H1 (cell line): Measurements from ENCODE around the gene ACACA. TPM values are rescaled to one million over a fixed set of nuclear protein-coding genes. Genes with fewer than 3 reads are reported as not detected.

Source experiments
- CTCF ChIA-PET: fragments of 300-600 bp; sonication (Branson Sonifier 250); formaldehyde crosslinking; loops from one replicate; lab custom pipeline; 2021; ENCODE audit not compliant: partially characterized antibody; lab: Charles Lee
- POLR2A ChIA-PET: fragments of 300-600 bp; sonication (Branson Sonifier 250); formaldehyde crosslinking; loops from one replicate; lab custom pipeline; 2021; ENCODE audit warnings: inconsistent platforms; ENCODE audit not compliant: partially characterized antibody; lab: Charles Lee
- DNase-seq, 2 experiments: peaks; one replicate each; pipeline versions ENCODE4 v3.0.0 to v3.0.0-alpha.2; 2010 to 2022; ENCODE audit warnings: low spot score in 2 of 2, low read depth in 1 of 2, mixed read lengths in 1 of 2
- FAIRE-seq: peaks from 2 replicates; lab custom pipeline; 2011; peaks lifted over from hg19 to GRCh38; lab: Jason Lieb, UNC
- H2AFZ ChIP-seq: 2 replicates; pipeline ENCODE4 v1.8.1; 2012; ENCODE audit warnings: low read length, inconsistent platforms
- H2AK5ac ChIP-seq: 2 replicates; pipeline ENCODE4 v1.6.1; 2013; ENCODE audit warnings: low read depth, low read length
- H2BK120ac ChIP-seq: replicated peaks from 2 replicates; pipeline ENCODE3; 2013; ENCODE audit warnings: low read depth, low read length, inconsistent platforms
- H2BK12ac ChIP-seq: 2 replicates; pipeline ENCODE4 v1.6.1; 2013; ENCODE audit warnings: low read depth, low read length
- H2BK15ac ChIP-seq: 2 replicates; pipeline ENCODE4 v1.6.1; 2013; ENCODE audit warnings: low read length
- H2BK20ac ChIP-seq: 2 replicates; pipeline ENCODE4 v1.6.1; 2013; ENCODE audit warnings: low read length
- H2BK5ac ChIP-seq: 2 replicates; pipeline ENCODE4 v1.6.1; 2013; ENCODE audit warnings: low read depth, low read length
- H3K14ac ChIP-seq: 2 replicates; pipeline ENCODE4 v1.6.1; 2013; ENCODE audit warnings: inconsistent platforms; ENCODE audit not compliant: insufficient read length
- H3K18ac ChIP-seq: 2 replicates; pipeline ENCODE4 v1.6.1; 2013; ENCODE audit warnings: low read length; ENCODE audit errors: extremely low read depth
- H3K23ac ChIP-seq: 2 replicates; pipeline ENCODE4 v1.6.1; 2013; ENCODE audit warnings: inconsistent platforms; ENCODE audit not compliant: insufficient read length
- H3K23me2 ChIP-seq: 2 replicates; pipeline ENCODE4 v1.6.1; 2013; ENCODE audit warnings: low read depth, low read length
- H3K27ac ChIP-seq: 2 replicates; pipeline ENCODE4 v1.6.1; 2011; ENCODE audit warnings: low read depth, low read length, inconsistent platforms
- H3K27me3 ChIP-seq, 4 experiments: replicated peaks in 1 of 4; 1 replicate in 1 of 4; 2 replicates in 3 of 4; pipeline versions ENCODE4 v1.6.1 to v1.8.1; 2011 to 2013; ENCODE audit warnings: low read length in 3 of 4, mild to moderate bottlenecking in 3 of 4, inconsistent platforms in 2 of 4, mixed read lengths in 2 of 4, moderate library complexity in 1 of 4; ENCODE audit not compliant: control insufficient read depth in 3 of 4, insufficient read depth in 3 of 4; ENCODE audit errors: extremely low read depth in 1 of 4
- H3K36me3 ChIP-seq, 4 experiments: 2 replicates each; pipeline versions ENCODE4 v1.6.1 to v1.8.1; 2011 to 2013; ENCODE audit warnings: mild to moderate bottlenecking in 4 of 4, low read length in 3 of 4, moderate library complexity in 2 of 4, control low read depth in 1 of 4, inconsistent platforms in 1 of 4; ENCODE audit not compliant: insufficient read depth in 4 of 4, control insufficient read depth in 2 of 4
- H3K4ac ChIP-seq: replicated peaks from 2 replicates; pipeline ENCODE3; 2013; ENCODE audit warnings: low read length, low read depth, mixed read lengths, inconsistent platforms; ENCODE audit not compliant: insufficient read length
- H3K4me1 ChIP-seq, 4 experiments: replicated peaks in 1 of 4; 1 replicate in 1 of 4; 2 replicates in 3 of 4; pipeline versions ENCODE4 v1.6.1 to v1.8.1; 2011 to 2013; ENCODE audit warnings: low read length in 3 of 4, inconsistent platforms in 2 of 4, mixed read lengths in 1 of 4; ENCODE audit not compliant: insufficient read depth in 4 of 4, control insufficient read depth in 3 of 4
- H3K4me2 ChIP-seq, 2 experiments: 2 replicates each; pipeline versions ENCODE4 v1.6.1 to v1.8.1; 2011 to 2013; ENCODE audit warnings: low read depth in 2 of 2, low read length in 2 of 2, control low read depth in 1 of 2, inconsistent platforms in 1 of 2, mild to moderate bottlenecking in 1 of 2; ENCODE audit not compliant: insufficient read depth in 1 of 2
- H3K4me3 ChIP-seq, 4 experiments: fragments of 200-600, 300-600 bp in 1 of 4; sonication (generic), shearing (Covaris generic), sonication (Bioruptor Twin) in 1 of 4; 2 replicates each; pipeline versions ENCODE4 v1.5.1 to v1.8.1; 2011 to 2016; ENCODE audit warnings: low read length in 4 of 4, low read depth in 3 of 4, control low read depth in 2 of 4, inconsistent platforms in 2 of 4, mild to moderate bottlenecking in 2 of 4, mixed read lengths in 1 of 4, moderate library complexity in 1 of 4; ENCODE audit not compliant: insufficient read depth in 2 of 4; ENCODE audit errors: extremely low read depth in 1 of 4
- H3K56ac ChIP-seq: replicated peaks from 2 replicates; pipeline ENCODE3; 2013; ENCODE audit warnings: low read depth, mild to moderate bottlenecking, mixed read lengths, low read length, inconsistent platforms; ENCODE audit not compliant: insufficient read length
- H3K79me1 ChIP-seq: 2 replicates; pipeline ENCODE4 v1.6.1; 2013; ENCODE audit warnings: low read depth, low read length, control low read depth
- H3K79me2 ChIP-seq, 2 experiments: 2 replicates each; pipeline versions ENCODE4 v1.6.1 to v1.8.1; 2012 to 2013; ENCODE audit warnings: low read length in 2 of 2, mild to moderate bottlenecking in 2 of 2, inconsistent platforms in 1 of 2; ENCODE audit not compliant: insufficient read depth in 2 of 2, control insufficient read depth in 1 of 2
- H3K9ac ChIP-seq, 4 experiments: replicated peaks in 1 of 4; 1 replicate in 1 of 4; 2 replicates in 3 of 4; pipeline versions ENCODE4 v1.6.1 to v1.8.1; 2011 to 2013; ENCODE audit warnings: low read depth in 3 of 4, low read length in 3 of 4, control low read depth in 2 of 4, mild to moderate bottlenecking in 2 of 4, moderate library complexity in 2 of 4, inconsistent platforms in 1 of 4; ENCODE audit errors: extremely low read depth in 1 of 4
- H3K9me3 ChIP-seq, 2 experiments: 2 replicates each; pipeline versions ENCODE4 v1.6.1 to v1.8.1; 2012 to 2013; ENCODE audit warnings: mild to moderate bottlenecking in 2 of 2, moderate library complexity in 2 of 2, control low read depth in 1 of 2, inconsistent platforms in 1 of 2, low read depth in 1 of 2, low read length in 1 of 2, mixed read lengths in 1 of 2; ENCODE audit not compliant: insufficient read depth in 2 of 2
- H4K20me1 ChIP-seq, 2 experiments: replicated peaks in 1 of 2; 2 replicates each; pipeline versions ENCODE3 to v1.8.1; 2011 to 2013; ENCODE audit warnings: inconsistent platforms in 2 of 2, low read length in 2 of 2, mild to moderate bottlenecking in 1 of 2; ENCODE audit not compliant: insufficient read depth in 2 of 2, control insufficient read depth in 1 of 2
- H4K5ac ChIP-seq: 2 replicates; pipeline ENCODE4 v1.6.1; 2013; ENCODE audit warnings: low read length, low read depth, mixed read lengths, inconsistent platforms; ENCODE audit not compliant: insufficient read length
- H4K8ac ChIP-seq: 2 replicates; pipeline ENCODE4 v1.8.0; 2013; ENCODE audit warnings: mild to moderate bottlenecking, moderate library complexity, low read length, inconsistent platforms; ENCODE audit not compliant: insufficient read depth; ENCODE audit errors: extremely low read depth
- H4K91ac ChIP-seq: replicated peaks from 2 replicates; pipeline ENCODE3; 2013; ENCODE audit warnings: low read length, mixed read lengths, inconsistent platforms; ENCODE audit not compliant: insufficient read length
- HDAC2 ChIP-seq, 2 experiments: fragments of 300-600 bp in 1 of 2; sonication (generic) in 1 of 2; IDR thresholded peaks; 2 replicates each; pipeline ENCODE4 v1.6.1; 2011 to 2012; ENCODE audit warnings: low read depth in 2 of 2, low read length in 2 of 2, mild to moderate bottlenecking in 2 of 2, moderate library complexity in 2 of 2, borderline replicate concordance in 1 of 2, inconsistent platforms in 1 of 2
- JUN ChIP-seq: IDR thresholded peaks from 2 replicates; pipeline ENCODE4 v1.6.1; 2011; ENCODE audit warnings: low read depth, mild to moderate bottlenecking, improper control_type of control experiment, low read length
- JUND ChIP-seq: IDR thresholded peaks from 2 replicates; pipeline ENCODE4 v1.6.1; 2011; ENCODE audit warnings: mild to moderate bottlenecking, improper control_type of control experiment, low read length
- KDM4A ChIP-seq: IDR thresholded peaks from one replicate; pipeline ENCODE4 v1.7.1; 2012; ENCODE audit warnings: low read depth, mild to moderate bottlenecking, moderate library complexity, low read length, inconsistent platforms; ENCODE audit not compliant: severe bottlenecking
- NANOG ChIP-seq: IDR thresholded peaks from 2 replicates; pipeline ENCODE4 v1.6.1; 2011; ENCODE audit warnings: low read length, low read depth, mild to moderate bottlenecking, inconsistent platforms; ENCODE audit not compliant: insufficient read depth, poor library complexity, severe bottlenecking
- PHF8 ChIP-seq: fragments of 200-600 bp; sonication (generic); conservative IDR thresholded peaks from 2 replicates; pipeline ENCODE4 v1.7.1; 2012; ENCODE audit warnings: low read depth, mild to moderate bottlenecking, inconsistent platforms, low read length, moderate library complexity
- RAD21 ChIP-seq, 2 experiments: IDR thresholded peaks in 1 of 2; conservative IDR thresholded peaks in 1 of 2; 2 replicates each; pipeline ENCODE4 v1.6.1; 2011; ENCODE audit warnings: low read depth in 2 of 2, low read length in 2 of 2, improper control_type of control experiment in 1 of 2, inconsistent platforms in 1 of 2, mild to moderate bottlenecking in 1 of 2, moderate library complexity in 1 of 2
- SIN3A ChIP-seq, 2 experiments: IDR thresholded peaks in 1 of 2; conservative IDR thresholded peaks in 1 of 2; 2 replicates each; pipeline ENCODE4 v1.6.1; 2011 to 2012; ENCODE audit warnings: low read length in 2 of 2, improper control_type of control experiment in 1 of 2, low read depth in 1 of 2, mild to moderate bottlenecking in 1 of 2
- WGBS, 2 experiments: shearing (Covaris generic) in 1 of 2; methylation state at CpG; one replicate each; pipeline versions ENCODE4 v1.1.6 to v1.1.7; 2013 to 2015; ENCODE audit warnings: low lambda C conversion rate in 2 of 2, mixed read lengths in 2 of 2, inconsistent platforms in 1 of 2, low coverage in 1 of 2, missing lambda C conversion rate in 1 of 2; ENCODE audit not compliant: insufficient replicate concordance in 2 of 2, insufficient coverage in 1 of 2, insufficient read length in 1 of 2; ENCODE audit errors: extremely low coverage in 1 of 2, missing lambda C conversion rate in 1 of 2; 5-methylcytosine and 5-hydroxymethylcytosine counted together
- polyA plus RNA-seq, 7 experiments: library from polyadenylated mRNA; depleted of rRNA in 3 of 7; stranded (reverse) in 5 of 7; unstranded in 2 of 7; fragments of >200 nt in 5 of 7; fragments of 200-250 nt in 2 of 7; gene quantifications; 1 replicate in 5 of 7; 2 replicates in 1 of 7; 4 replicates in 1 of 7; pipeline versions ENCODE4 v1.2.1 to v1.2.3, GENCODE V29; 2011 to 2013; ENCODE audit warnings: missing spikeins in 2 of 7, mixed read lengths in 2 of 7
- total RNA-seq: library from RNA; stranded (reverse); fragmentation: NEBNext Ultra II Directional; extraction: Animal tissue kit (Norgen Biotek cat#: 25700); gene quantifications from 2 replicates; pipeline ENCODE4 v1.2.1, GENCODE V29; 2021
- TF ChIP-seq, protein P1 (sequence below), 3 experiments: IDR thresholded peaks; 1 replicate in 2 of 3; 2 replicates in 1 of 3; pipeline versions ENCODE4 v1.5.1 to v1.6.1; 2011; ENCODE audit warnings: low read length in 3 of 3, mild to moderate bottlenecking in 3 of 3, inconsistent platforms in 2 of 3, low read depth in 1 of 3, moderate library complexity in 1 of 3; ENCODE audit not compliant: insufficient read depth in 1 of 3; ENCODE audit errors: control extremely low read depth in 1 of 3

The ACACA gene
- total and polyA plus RNA-seq, 2 of the 8 experiments (the other 6 are each of a cell fraction or from before 2014, with no cell fraction given): 74.0 to 160 TPM

DNA sequence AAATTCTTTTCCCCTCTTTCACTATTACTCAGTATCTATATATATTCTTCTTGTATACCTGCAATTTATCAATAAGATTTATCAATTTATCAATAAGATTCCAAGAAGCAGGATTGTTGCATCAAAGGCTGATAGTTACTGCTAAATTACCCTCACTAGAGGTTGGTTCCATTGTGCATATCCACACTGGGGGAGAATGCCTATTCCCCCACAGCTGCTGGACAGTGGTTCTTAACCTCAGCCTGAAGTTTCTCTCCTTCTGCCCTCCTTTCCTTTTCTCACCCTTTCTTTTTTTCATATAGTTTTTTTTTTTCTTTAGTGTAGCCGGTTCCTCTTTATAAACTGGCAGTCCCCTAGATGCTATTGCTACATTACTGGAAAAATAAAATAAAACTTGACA, 24.6 kb downstream of the ACACA start:
- Histone ChIP-seq H4K8ac (no peak overlapping the region), H3K14ac (no peak overlapping the region), H2BK120ac (no peak overlapping the region), H3K56ac (no peak overlapping the region), H2BK20ac (no peak overlapping the region), H3K79me2 (no peaks in the 10 kb centered on the region), H3K23me2 (no peaks in the 10 kb centered on the region), H2BK15ac (no peak overlapping the region), H3K4me3 (no peak overlapping the region), H3K9me3 (no peaks in the 10 kb centered on the region), H3K4me1 (no peaks in the 10 kb centered on the region), H3K18ac (no peak overlapping the region), H3K4me2 (no peak overlapping the region), H4K91ac (no peak overlapping the region), H4K20me1 (no peaks in the 10 kb centered on the region), H3K36me3 (no peaks in the 10 kb centered on the region), H3K27ac (no peak overlapping the region), H2BK5ac (no peak overlapping the region), H3K9ac (no peak overlapping the region), H3K23ac (no peak overlapping the region), H3K27me3 (no peaks in the 10 kb centered on the region), H4K5ac (no peak overlapping the region), H2AFZ (no peak overlapping the region), H2AK5ac (no peak overlapping the region), H2BK12ac (no peak overlapping the region), H3K4ac (no peak overlapping the region), H3K79me1 (no peaks in the 10 kb centered on the region)
- FAIRE-seq: no peak
- CTCF ChIA-PET: interaction anchor here (0.6 to 1.7 kb wide), 5 partner anchors 8 to 220 kb away, joined by 3 to 14 read pairs (median 3); no protein-coding TSS in a partner anchor
- 100% methylated on average over 1 of the region's 1 CpG; no CpG with 5 or more reads in 1 of the 2 experiments for WGBS, 2 experiments
- POLR2A ChIA-PET: no interaction called here
- no peak for DNase-seq
- TF ChIP-seq KDM4A: no peak
- no peak for TF ChIP-seq HDAC2 (IDR thresholded peaks at IDR 0.05; ENCODE audit: borderline replicate concordance in 1 of 2, low read depth in 2 of 2, low read length in 2 of 2)
- no peak for TF ChIP-seq JUND
- TF ChIP-seq, protein P1, sequence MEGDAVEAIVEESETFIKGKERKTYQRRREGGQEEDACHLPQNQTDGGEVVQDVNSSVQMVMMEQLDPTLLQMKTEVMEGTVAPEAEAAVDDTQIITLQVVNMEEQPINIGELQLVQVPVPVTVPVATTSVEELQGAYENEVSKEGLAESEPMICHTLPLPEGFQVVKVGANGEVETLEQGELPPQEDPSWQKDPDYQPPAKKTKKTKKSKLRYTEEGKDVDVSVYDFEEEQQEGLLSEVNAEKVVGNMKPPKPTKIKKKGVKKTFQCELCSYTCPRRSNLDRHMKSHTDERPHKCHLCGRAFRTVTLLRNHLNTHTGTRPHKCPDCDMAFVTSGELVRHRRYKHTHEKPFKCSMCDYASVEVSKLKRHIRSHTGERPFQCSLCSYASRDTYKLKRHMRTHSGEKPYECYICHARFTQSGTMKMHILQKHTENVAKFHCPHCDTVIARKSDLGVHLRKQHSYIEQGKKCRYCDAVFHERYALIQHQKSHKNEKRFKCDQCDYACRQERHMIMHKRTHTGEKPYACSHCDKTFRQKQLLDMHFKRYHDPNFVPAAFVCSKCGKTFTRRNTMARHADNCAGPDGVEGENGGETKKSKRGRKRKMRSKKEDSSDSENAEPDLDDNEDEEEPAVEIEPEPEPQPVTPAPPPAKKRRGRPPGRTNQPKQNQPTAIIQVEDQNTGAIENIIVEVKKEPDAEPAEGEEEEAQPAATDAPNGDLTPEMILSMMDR (IDR thresholded peaks at IDR 0.05; ENCODE audit: control extremely low read depth in 1 of 3, insufficient read depth in 1 of 3, low read depth in 1 of 3, low read length in 3 of 3): no peak
- no peak for TF ChIP-seq SIN3A (conservative IDR thresholded peaks at IDR 0.05 in 1 of 2, IDR thresholded peaks at IDR 0.05 in 1 of 2; ENCODE audit: low read depth in 1 of 2, low read length in 2 of 2)
- TF ChIP-seq JUN: no peak
- TF ChIP-seq RAD21 (IDR thresholded peaks at IDR 0.05 in 1 of 2, conservative IDR thresholded peaks at IDR 0.05 in 1 of 2; ENCODE audit: low read depth in 2 of 2, low read length in 2 of 2): no peak
- no peak for TF ChIP-seq PHF8
- no peak for TF ChIP-seq NANOG
